HFFc6 (cell line): Measurements from ENCODE around the gene PRPF40A. TPM values are rescaled to one million over a fixed set of nuclear protein-coding genes. Genes with fewer than 3 reads are reported as not detected.
"Not testable (repeated sequence)": the region's sequence is repeated elsewhere in the genome, so short reads cannot be mapped to it uniquely, and the experiment has no call there.

ENCODE experiments used
- DNase-seq: peaks from one replicate; pipeline ENCODE4 v3.0.0-alpha.2; 2018
- H3K27ac Mint-ChIP-seq: 2 replicates; pipeline ENCODE4 v1.8.0; 2020; ENCODE audit warnings: mild to moderate bottlenecking, mixed read lengths
- H3K27me3 Mint-ChIP-seq: 2 replicates; pipeline ENCODE4 v1.8.0; 2021; ENCODE audit warnings: mild to moderate bottlenecking, moderate library complexity, mixed read lengths; ENCODE audit not compliant: insufficient read depth
- H3K36me3 Mint-ChIP-seq: 2 replicates; pipeline ENCODE4 v1.8.0; 2021; ENCODE audit warnings: low read depth, mixed read lengths
- H3K4me1 Mint-ChIP-seq: 2 replicates; pipeline ENCODE4 v1.8.0; 2020; ENCODE audit warnings: low read depth, mixed read lengths
- H3K4me3 Mint-ChIP-seq: 2 replicates; pipeline ENCODE4 v1.8.0; 2020; ENCODE audit warnings: mild to moderate bottlenecking, moderate library complexity, mixed read lengths
- H3K9me3 Mint-ChIP-seq: 2 replicates; pipeline ENCODE4 v1.8.0; 2020; ENCODE audit warnings: mild to moderate bottlenecking, mixed read lengths
- CTCF ChIP-seq: fragments of 200-600 bp; sonication (generic); IDR thresholded peaks from 2 replicates; pipeline ENCODE4 v1.5.0; 2021; ENCODE audit warnings: antibody characterized with exemption, mild to moderate bottlenecking
- total RNA-seq, 6 experiments: library from RNA; stranded (reverse); fragmentation: NEBNext Ultra II Directional; extraction: Animal tissue kit (Norgen Biotek cat#: 25700); gene quantifications; 2 replicates in 1 of 6; 3 replicates in 5 of 6; pipeline ENCODE4 v1.2.3, GENCODE V29; 2021

The PRPF40A gene
- total RNA-seq, 6 experiments from 2014 or later: 88.8 to 105 (median 99.1) TPM

DNA sequence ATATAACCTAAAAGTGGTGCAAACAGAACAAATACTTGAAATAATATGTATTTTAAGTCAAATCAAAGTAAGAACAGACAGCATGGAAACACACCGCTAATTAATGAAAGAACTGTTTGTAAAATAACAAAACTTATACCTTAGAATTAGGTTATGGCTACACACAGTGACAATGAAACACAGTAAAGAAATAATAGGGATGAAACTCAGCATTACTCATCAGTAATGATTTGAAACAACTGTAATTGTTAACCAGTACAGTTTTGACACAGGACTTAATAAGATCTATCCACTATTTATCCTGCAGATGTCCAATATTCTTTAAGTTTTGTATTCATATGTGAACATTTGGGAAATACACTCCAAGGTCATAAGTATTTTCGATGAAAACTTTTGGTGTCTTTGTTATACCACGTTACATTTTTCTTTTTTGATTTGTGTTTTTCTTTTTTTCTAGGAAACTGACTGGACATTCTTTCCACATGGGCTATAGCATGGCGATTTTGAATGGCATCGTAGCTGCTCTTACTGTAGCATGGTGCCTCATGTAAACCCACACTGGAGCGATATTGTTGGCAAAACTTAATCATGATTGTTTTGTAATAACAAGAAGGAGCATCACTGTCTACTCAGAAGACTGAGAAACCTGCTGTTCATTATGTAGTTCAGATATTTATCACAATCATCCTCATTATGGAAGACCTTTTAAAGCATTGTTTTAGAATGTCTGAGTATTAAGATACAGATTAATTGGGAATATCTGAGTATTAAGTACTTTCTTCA, 42.2 kb upstream of the PRPF40A start:
- no peak for DNase-seq
- peaks cover 24% of the 10 kb centered on the region for H3K4me1 Mint-ChIP-seq
- H3K9me3 Mint-ChIP-seq: no peaks in the 10 kb centered on the region
- H3K27me3 Mint-ChIP-seq: no peaks in the 10 kb centered on the region
- no peaks in the 10 kb centered on the region for H3K36me3 Mint-ChIP-seq
- no peak overlapping the region; the same call in 1 of the 2 replicates for H3K27ac Mint-ChIP-seq
- no peak overlapping the region for H3K4me3 Mint-ChIP-seq
- TF ChIP-seq CTCF: no peak

DNA sequence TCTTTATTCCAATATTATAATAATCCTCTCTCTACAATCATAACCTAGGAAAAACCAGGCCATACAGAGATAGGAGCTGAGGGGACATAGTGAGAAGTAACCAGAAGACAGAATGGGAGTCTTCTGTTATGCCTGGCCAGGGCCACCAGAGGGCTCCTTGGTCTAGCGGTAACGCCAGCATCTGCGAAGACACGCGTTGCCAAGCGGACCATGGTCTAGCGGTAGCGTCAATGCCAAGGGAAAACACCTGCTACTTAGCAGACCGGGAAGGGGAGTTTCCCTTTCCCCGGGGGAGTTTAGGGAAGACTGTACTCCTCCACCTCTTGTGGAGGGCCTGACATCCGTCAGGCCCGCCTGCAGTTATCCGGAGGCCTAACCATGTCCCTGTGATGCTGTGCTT, 37.8 kb upstream of the PRPF40A start:
- H3K9me3 Mint-ChIP-seq: no peaks in the 10 kb centered on the region
- no peak for DNase-seq
- H3K4me3 Mint-ChIP-seq: no peak overlapping the region
- H3K27ac Mint-ChIP-seq: no peak overlapping the region
- TF ChIP-seq CTCF: peak; percentile 68
- peaks cover 7% of the 10 kb centered on the region for H3K36me3 Mint-ChIP-seq
- H3K27me3 Mint-ChIP-seq: peaks cover 1% of the 10 kb centered on the region; the same call in 1 of the 2 replicates
- H3K4me1 Mint-ChIP-seq: no peaks in the 10 kb centered on the region

DNA sequence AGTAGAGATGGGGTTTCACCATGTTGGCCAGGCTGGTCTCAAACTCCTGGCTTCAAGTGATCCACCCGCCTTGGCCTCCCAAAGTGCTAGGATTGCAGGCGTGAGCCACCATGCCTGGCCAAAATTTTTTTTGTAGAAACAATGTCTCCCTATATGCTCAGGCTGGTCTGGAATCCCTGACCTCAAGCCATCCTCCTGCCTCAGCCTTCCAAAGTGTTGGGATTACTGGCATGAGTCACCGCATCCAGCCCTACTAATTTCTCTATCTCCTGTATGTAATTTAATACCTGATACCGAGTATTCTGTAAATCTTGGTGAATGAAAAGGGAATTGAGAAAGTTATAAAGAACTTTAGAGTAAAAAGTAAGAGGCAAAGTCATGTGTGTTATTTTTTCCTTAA, 30.5 kb upstream of the PRPF40A start:
- peaks cover 12% of the 10 kb centered on the region for H3K4me1 Mint-ChIP-seq
- H3K27me3 Mint-ChIP-seq, H3K27ac Mint-ChIP-seq, DNase-seq, H3K9me3 Mint-ChIP-seq, H3K4me3 Mint-ChIP-seq: not testable (repeated sequence)
- peaks cover 11% of the 10 kb centered on the region for H3K36me3 Mint-ChIP-seq

- Mint-ChIP-seq H3K4me3 (no peak overlapping the region), H3K9me3 (no peaks in the 10 kb centered on the region), H3K4me1 (peaks cover 10% of the 10 kb centered on the region), H3K36me3 (peaks cover 17% of the 10 kb centered on the region), H3K27ac (no peak overlapping the region), H3K27me3 (no peaks in the 10 kb centered on the region)
- TF ChIP-seq CTCF: peak; percentile 75
- DNase-seq: no peak
These were observed 25.7 kb upstream of the PRPF40A start for GRCh38 chr2:152743002-152743401.

GRCh38 chr2:152740743-152741328, 23.6 kb upstream of the PRPF40A start:
- Mint-ChIP-seq H3K4me1 (no peaks in the 10 kb centered on the region), H3K27me3 (no peaks in the 10 kb centered on the region), H3K27ac (no peak overlapping the region), H3K9me3 (no peaks in the 10 kb centered on the region), H3K36me3 (peaks cover 12% of the 10 kb centered on the region), H3K4me3 (no peak overlapping the region)
- DNase-seq: peak; percentile 73
- TF ChIP-seq CTCF: peak; percentile 96

GRCh38 chr2:152739705-152740104, 22.4 kb upstream of the PRPF40A start:
- H3K4me3 Mint-ChIP-seq, DNase-seq, H3K27me3 Mint-ChIP-seq, H3K4me1 Mint-ChIP-seq, H3K27ac Mint-ChIP-seq, H3K9me3 Mint-ChIP-seq: not testable (repeated sequence)
- H3K36me3 Mint-ChIP-seq: peaks cover 12% of the 10 kb centered on the region
